GM19328 (cell line): ENCODE data around the gene GALNT2.

ENCODE experiments used
- ATAC-seq: cut with Tn5 transposase; IDR thresholded peaks from one replicate; pipeline ENCODE4 v1.9.1; 2021; ENCODE audit warnings: mild to moderate bottlenecking, moderate library complexity; ENCODE audit not compliant: unreplicated experiment

The GALNT2 gene

GRCh38 chr1:230109895-230110667, 43.0 kb downstream of the GALNT2 start:
- peak; percentile 92 for ATAC-seq

- ATAC-seq, result no peak
Measured at GRCh38 chr1:230110971-230111370, 43.9 kb downstream of the GALNT2 start.

GRCh38 chr1:230112131-230112701, 45.2 kb downstream of the GALNT2 start:
- no peak for ATAC-seq

- no peak for ATAC-seq
Measured at GRCh38 chr1:230112782-230113181, 45.7 kb downstream of the GALNT2 start.

GRCh38 chr1:230113235-230113592, 46.2 kb downstream of the GALNT2 start:
- no peak for ATAC-seq

- ATAC-seq, result no peak
Measured at GRCh38 chr1:230113593-230114236, 46.7 kb downstream of the GALNT2 start.

- no peak for ATAC-seq
Measured at GRCh38 chr1:230114237-230114651, 47.2 kb downstream of the GALNT2 start.

- no peak for ATAC-seq
Measured at GRCh38 chr1:230117694-230118093, 50.7 kb downstream of the GALNT2 start.

- ATAC-seq, result no peak
Measured at GRCh38 chr1:230119340-230119739, 52.3 kb downstream of the GALNT2 start.

- ATAC-seq, result no peak
Measured at GRCh38 chr1:230120289-230120920, 53.4 kb downstream of the GALNT2 start.

GRCh38 chr1:230120921-230121381, 53.9 kb downstream of the GALNT2 start:
- ATAC-seq, result no peak

GRCh38 chr1:230121950-230122349, 54.9 kb downstream of the GALNT2 start:
- no peak for ATAC-seq

GRCh38 chr1:230122366-230123279, 55.6 kb downstream of the GALNT2 start:
- ATAC-seq, result no peak

GRCh38 chr1:230123280-230124185, 56.5 kb downstream of the GALNT2 start:
- ATAC-seq, result peak; percentile 89

GRCh38 chr1:230124186-230125128, 57.4 kb downstream of the GALNT2 start:
- no peak for ATAC-seq

- ATAC-seq, result no peak
Measured at GRCh38 chr1:230125141-230125540, 58.1 kb downstream of the GALNT2 start.

- ATAC-seq, result no peak
Measured at GRCh38 chr1:230125640-230126528, 58.8 kb downstream of the GALNT2 start.
